ENCODE results near the gene SRP54. TPM values are rescaled to one million over a fixed set of nuclear protein-coding genes. Genes with fewer than 3 reads are reported as not detected.
"Not testable (repeated sequence)": the region's sequence is repeated elsewhere in the genome, so short reads cannot be mapped to it uniquely, and the experiment has no call there.

The SRP54 gene
- total RNA-seq, 4 donors from 2014 or later, result 31.2 to 52.7 (median 39.3) TPM

GRCh38 chr14:34957771-34958286 lies 25.0 kb upstream of the SRP54 start:
- H3K4me3 ChIP-seq, result no peak overlapping the region
- no peak for DNase-seq (ENCODE audit: extremely low spot score)
- H3K9me3 ChIP-seq, result no peaks in the 10 kb centered on the region
- no peaks in the 10 kb centered on the region for H3K4me1 ChIP-seq
- H3K27me3 ChIP-seq, result no peaks in the 10 kb centered on the region
- H3K36me3 ChIP-seq, result peaks cover 4 to 44% (median 25%) of the 10 kb centered on the region in 4 donors
- TF ChIP-seq POLR2A (IDR thresholded peaks at IDR 0.05; ENCODE audit: low read depth), result no peak
- TF ChIP-seq CTCF (IDR thresholded peaks at IDR 0.05), result no peak
- no peak for TF ChIP-seq POLR2AphosphoS5 (IDR thresholded peaks at IDR 0.05)
- TF ChIP-seq EP300 (IDR thresholded peaks at IDR 0.05), result no peak
- intact Hi-C loops (cut with DNase I), result no loop called here
- WGBS, result 98% methylated on average over 5 of the region's 5 CpGs
- H3K27ac ChIP-seq (replicated peaks in 1 of 4), result no peak overlapping the region

- intact Hi-C loops (cut with DNase I); H3K27ac ChIP-seq (replicated peaks in 1 of 4); H3K4me1 ChIP-seq; H3K9me3 ChIP-seq; H3K4me3 ChIP-seq; H3K27me3 ChIP-seq; DNase-seq (ENCODE audit: extremely low spot score): not testable (repeated sequence)
- peaks cover 3 to 42% (median 18%) of the 10 kb centered on the region in 4 donors for H3K36me3 ChIP-seq
- 97% methylated on average over 5 of the region's 5 CpGs for WGBS
These were observed 20.7 kb upstream of the SRP54 start for GRCh38 chr14:34962106-34962505.

DNA sequence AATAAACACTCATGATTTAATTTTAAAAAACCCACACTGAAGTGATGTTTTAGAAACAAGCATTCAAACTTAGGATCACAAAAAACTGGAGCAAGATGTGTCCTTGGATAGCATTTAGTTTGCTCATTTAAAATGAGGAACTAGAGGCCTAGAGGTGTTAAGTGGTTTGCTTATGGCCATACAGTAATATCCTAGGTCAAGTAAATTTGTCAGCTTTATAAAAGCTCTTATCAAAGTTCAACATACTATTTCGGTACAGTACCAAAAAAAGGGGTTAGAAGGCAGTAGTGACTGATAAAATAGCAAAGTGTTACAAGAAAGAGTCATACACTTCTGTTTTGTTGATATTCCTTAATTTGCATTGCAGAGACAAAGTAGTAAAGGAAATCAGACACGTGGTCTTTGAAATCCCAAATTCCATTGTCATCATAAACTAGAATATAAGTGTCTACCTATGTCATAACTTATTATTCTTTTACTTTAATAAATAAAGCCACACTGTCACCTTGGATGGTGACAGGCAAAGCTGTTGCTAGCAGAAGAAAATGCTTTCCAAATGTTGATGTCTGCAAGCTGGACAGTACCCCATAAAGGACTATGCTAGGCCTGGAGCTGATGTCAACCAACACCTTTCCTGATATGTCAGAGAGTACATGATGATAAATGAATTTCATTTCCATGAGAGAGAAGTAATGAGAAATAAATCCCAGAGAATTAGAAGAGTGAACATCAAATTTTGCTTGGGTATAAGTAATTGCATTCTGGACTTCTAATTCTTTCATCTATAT lies 17.6 kb upstream of the SRP54 start:
- 78% methylated on average over 2 of the region's 2 CpGs for WGBS
- no peaks in the 10 kb centered on the region for H3K9me3 ChIP-seq
- no peaks in the 10 kb centered on the region for H3K4me1 ChIP-seq
- H3K27me3 ChIP-seq, result no peaks in the 10 kb centered on the region
- peaks cover 0 to 52% (median 21%) of the 10 kb centered on the region in 4 donors for H3K36me3 ChIP-seq
- TF ChIP-seq EP300 (IDR thresholded peaks at IDR 0.05) (no peak), CTCF (IDR thresholded peaks at IDR 0.05) (no peak), POLR2A (IDR thresholded peaks at IDR 0.05; ENCODE audit: low read depth) (no peak), POLR2AphosphoS5 (IDR thresholded peaks at IDR 0.05) (no peak)
- H3K27ac ChIP-seq (replicated peaks in 1 of 4), result no peak overlapping the region
- H3K4me3 ChIP-seq, result no peak overlapping the region
- DNase-seq (ENCODE audit: extremely low spot score), result no peak
- intact Hi-C loops (cut with DNase I), result no loop called here

- Histone ChIP-seq H3K4me1 (no peaks in the 10 kb centered on the region), H3K27me3 (no peaks in the 10 kb centered on the region), H3K4me3 (no peak overlapping the region), H3K27ac (replicated peaks in 1 of 4) (no peak overlapping the region), H3K36me3 (peaks cover 0 to 51% (median 21%) of the 10 kb centered on the region in 4 donors), H3K9me3 (no peaks in the 10 kb centered on the region)
- 87% methylated on average over 4 of the region's 4 CpGs for WGBS
- intact Hi-C loops (cut with DNase I), result no loop called here
- DNase-seq (ENCODE audit: extremely low spot score), result no peak
- TF ChIP-seq CTCF (IDR thresholded peaks at IDR 0.05) (no peak), POLR2A (IDR thresholded peaks at IDR 0.05; ENCODE audit: low read depth) (no peak), EP300 (IDR thresholded peaks at IDR 0.05) (no peak), POLR2AphosphoS5 (IDR thresholded peaks at IDR 0.05) (no peak)
These were observed 16.9 kb upstream of the SRP54 start for GRCh38 chr14:34965912-34966311.

- no peak for TF ChIP-seq CTCF (IDR thresholded peaks at IDR 0.05)
- no peak overlapping the region for H3K4me3 ChIP-seq
- WGBS, result 94% methylated on average over 3 of the region's 3 CpGs
- no peak for DNase-seq (ENCODE audit: extremely low spot score)
- intact Hi-C loops (cut with DNase I), result no loop called here
- H3K27ac ChIP-seq (replicated peaks in 1 of 4), result no peak overlapping the region
- H3K36me3 ChIP-seq, result peaks cover 0 to 46% (median 21%) of the 10 kb centered on the region in 4 donors
- H3K27me3 ChIP-seq, result no peaks in the 10 kb centered on the region
- no peaks in the 10 kb centered on the region for H3K9me3 ChIP-seq
- no peaks in the 10 kb centered on the region for H3K4me1 ChIP-seq
These were observed 16.4 kb upstream of the SRP54 start for GRCh38 chr14:34966413-34966812.

Measured in esophagus muscularis mucosa (tissue), 4 donors.